Heart right ventricle (tissue), 16 donors: ENCODE data around the gene PLAC1. TPM values are rescaled to one million over a fixed set of nuclear protein-coding genes. Genes with fewer than 3 reads are reported as not detected.

ENCODE experiments used
- ATAC-seq, 8 donors: fragments of 200-7000 bp; cut with Tn5 transposase; one replicate each; pipeline ENCODE4 v1.9.1; 2020; ENCODE audit warnings: mild to moderate bottlenecking in 8 of 8, moderate library complexity in 8 of 8, moderate number of reproducible peaks in 1 of 8
- DNase-seq, 2 donors: peaks; one replicate each; pipeline ENCODE4 v3.0.0-alpha.2; 2020
- H3K27ac ChIP-seq, 10 donors: fragments of 200-600 bp; sonication (generic) in 2 of 10; one replicate each; pipeline versions ENCODE4 v1.5.0 to v1.8.0; 2020 to 2022; ENCODE audit warnings: mild to moderate bottlenecking in 3 of 10
- H3K27me3 ChIP-seq, 7 donors: fragments of 200-600 bp; one replicate each; pipeline ENCODE4 v1.8.0; 2021 to 2022; ENCODE audit warnings: mild to moderate bottlenecking in 2 of 7
- H3K36me3 ChIP-seq, 9 donors: fragments of 200-600 bp; sonication (generic) in 1 of 9; one replicate each; pipeline versions ENCODE4 v1.5.0 to v1.8.0; 2020 to 2022; ENCODE audit warnings: mild to moderate bottlenecking in 2 of 9
- H3K4me1 ChIP-seq, 9 donors: fragments of 200-600 bp; sonication (generic) in 1 of 9; one replicate each; pipeline versions ENCODE4 v1.5.0 to v1.8.0; 2020 to 2022; ENCODE audit warnings: mild to moderate bottlenecking in 4 of 9
- H3K4me3 ChIP-seq, 10 donors: fragments of 200-600 bp; sonication (generic) in 2 of 10; one replicate each; pipeline versions ENCODE4 v1.5.0 to v1.8.0; 2020 to 2022; ENCODE audit warnings: mild to moderate bottlenecking in 7 of 10, moderate library complexity in 2 of 10
- H3K9me3 ChIP-seq, 11 donors: fragments of 200-600 bp in 10 of 11; sonication (generic) in 2 of 11; one replicate each; pipeline versions ENCODE4 v1.5.0 to v1.8.0; 2013 to 2022; ENCODE audit warnings: mild to moderate bottlenecking in 2 of 11, control low read depth in 1 of 11, moderate library complexity in 1 of 11
- WGBS, 2 donors: extraction: QIAGEN DNeasy Blood & Tissue Kit; methylation state at CpG; one replicate each; pipeline ENCODE4 v1.1.7; 2013; ENCODE audit warnings: inconsistent platforms in 1 of 2; 5-methylcytosine and 5-hydroxymethylcytosine counted together
- intact Hi-C, 10 donors: fragments of 100-400 bp; cut with DNase I; formaldehyde crosslinking; loops; one replicate each; pipeline versions ENCODE4 v1.11.1 to v1.14.2; 2022
- polyA plus RNA-seq, 2 donors: library from polyadenylated mRNA; stranded (reverse); fragments of 200-250 nt; gene quantifications; one replicate each; pipeline ENCODE4 v1.2.3, GENCODE V29; 2013
- total RNA-seq, 10 donors: library from RNA; stranded (reverse); fragmentation: NEBNext Ultra II Directional in 3 of 10; extraction: Animal tissue kit (Norgen Biotek cat#: 25700) in 3 of 10; gene quantifications; one replicate each; pipeline versions ENCODE4 v1.2.1 to v1.2.4, GENCODE V29; 2021 to 2023
- TF ChIP-seq, protein P1 (sequence below), 9 donors: fragments of 200-600 bp; sonication (generic) in 2 of 9; IDR thresholded peaks; one replicate each; pipeline versions ENCODE4 v1.5.0 to v1.8.0; 2021 to 2022; ENCODE audit warnings: antibody characterized with exemption in 9 of 9, mild to moderate bottlenecking in 5 of 9, moderate library complexity in 1 of 9
- donor health status: Arrhythmogenic right ventricular cardiomyopathy.
- donor health status: ischemic (EF 13 %, LVEDD 7.1; RV severe dilation, severe dysfunction).
- donor health status: healthy with polysubstance abuse.
- donor health status: DM: no; HTN: yes; CAD: no.
- donor health status: DM: no; HTN: no; CAD: no.
- donor health status: ischemic (EF 25% LVEDD 6.9; RV normal size, moderate dysfunction).
- donor health status: ischemic (EF 25% LVEDD 5.7; RV mildly dilated, moderate dysfunction).
- donor health status: healthy.
- donor health status: DM: yes; HTN: yes; CAD: no.
- donor health status: Ischemic cardiomyopathy.
- donor health status: ischemic (EF 35%, LVEDD 5.7; RV mildly dilated, moderate dysfunction).
- donor health status: nonischemic (EF 11% LVEDD 7.7; RV severe dilation, severe dysfunction).
- donor health status: DM: yes; HTN: yes; CAD: no.
- donor health status: PGD.
- donor health status: ischemic (EF 29% LVEDD 5.4; RV normal size, mild dysfunction).
- donor health status: nonischemic (EF 23%, LVEDD 6.1; RV moderate dilation, normal function).

The PLAC1 gene
- total and polyA plus RNA-seq, 12 donors: not detected

DNA sequence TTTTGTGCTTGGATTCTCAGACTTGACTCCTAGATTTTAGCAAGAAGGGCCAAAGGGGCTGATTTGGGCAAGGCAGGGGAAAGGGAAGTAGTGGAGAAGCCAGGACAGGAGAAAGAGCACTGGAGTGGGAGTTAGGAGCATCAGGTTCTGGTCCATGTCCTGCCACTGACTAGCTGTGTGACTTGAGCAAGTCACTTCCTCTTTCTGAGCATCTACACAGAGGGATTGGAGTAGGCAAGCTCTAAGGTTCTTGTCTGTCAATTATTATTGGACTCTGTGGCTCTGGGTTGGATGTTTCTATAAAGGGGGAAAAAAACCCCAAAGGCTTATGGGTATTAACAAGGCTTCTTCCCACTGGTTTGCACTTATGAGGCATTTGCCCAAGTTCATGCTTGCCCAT, 24.4 kb downstream of the PLAC1 start:
- no peak overlapping the region for H3K27ac ChIP-seq
- ATAC-seq (no peak), DNase-seq (no peak)
- H3K4me3 ChIP-seq: no peak overlapping the region
- H3K9me3 ChIP-seq: no peaks in the 10 kb centered on the region
- H3K36me3 ChIP-seq: no peaks in the 10 kb centered on the region
- TF ChIP-seq, protein P1, sequence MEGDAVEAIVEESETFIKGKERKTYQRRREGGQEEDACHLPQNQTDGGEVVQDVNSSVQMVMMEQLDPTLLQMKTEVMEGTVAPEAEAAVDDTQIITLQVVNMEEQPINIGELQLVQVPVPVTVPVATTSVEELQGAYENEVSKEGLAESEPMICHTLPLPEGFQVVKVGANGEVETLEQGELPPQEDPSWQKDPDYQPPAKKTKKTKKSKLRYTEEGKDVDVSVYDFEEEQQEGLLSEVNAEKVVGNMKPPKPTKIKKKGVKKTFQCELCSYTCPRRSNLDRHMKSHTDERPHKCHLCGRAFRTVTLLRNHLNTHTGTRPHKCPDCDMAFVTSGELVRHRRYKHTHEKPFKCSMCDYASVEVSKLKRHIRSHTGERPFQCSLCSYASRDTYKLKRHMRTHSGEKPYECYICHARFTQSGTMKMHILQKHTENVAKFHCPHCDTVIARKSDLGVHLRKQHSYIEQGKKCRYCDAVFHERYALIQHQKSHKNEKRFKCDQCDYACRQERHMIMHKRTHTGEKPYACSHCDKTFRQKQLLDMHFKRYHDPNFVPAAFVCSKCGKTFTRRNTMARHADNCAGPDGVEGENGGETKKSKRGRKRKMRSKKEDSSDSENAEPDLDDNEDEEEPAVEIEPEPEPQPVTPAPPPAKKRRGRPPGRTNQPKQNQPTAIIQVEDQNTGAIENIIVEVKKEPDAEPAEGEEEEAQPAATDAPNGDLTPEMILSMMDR (IDR thresholded peaks at IDR 0.05): no peak
- peaks cover 0 to 21% (median 0%) of the 10 kb centered on the region in 7 donors for H3K27me3 ChIP-seq
- peaks cover 0 to 10% (median 0%) of the 10 kb centered on the region in 9 donors for H3K4me1 ChIP-seq
- intact Hi-C loops: no loop called here

DNA sequence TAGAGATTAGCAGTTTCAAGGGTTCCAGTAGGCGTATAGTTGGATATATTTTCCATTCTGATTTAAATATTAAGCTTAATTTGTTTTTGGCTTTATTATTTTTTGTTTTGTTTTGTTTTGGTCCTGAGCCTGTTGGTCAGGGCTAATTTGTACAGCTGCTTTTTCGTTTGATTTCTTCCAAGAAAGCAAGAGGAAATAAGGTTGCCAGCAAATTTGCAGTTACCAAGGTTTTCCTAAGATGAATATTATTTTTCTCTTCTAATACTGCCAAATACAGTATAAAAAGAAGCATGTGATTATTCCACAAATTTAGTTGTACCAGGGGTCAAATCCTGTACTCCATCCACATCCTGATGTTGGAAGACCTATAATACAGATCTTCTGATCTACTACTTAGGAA, 24.9 kb downstream of the PLAC1 start:
- H3K27ac ChIP-seq: peak overlapping the region in 1 of 10 donors; percentile 29

DNA sequence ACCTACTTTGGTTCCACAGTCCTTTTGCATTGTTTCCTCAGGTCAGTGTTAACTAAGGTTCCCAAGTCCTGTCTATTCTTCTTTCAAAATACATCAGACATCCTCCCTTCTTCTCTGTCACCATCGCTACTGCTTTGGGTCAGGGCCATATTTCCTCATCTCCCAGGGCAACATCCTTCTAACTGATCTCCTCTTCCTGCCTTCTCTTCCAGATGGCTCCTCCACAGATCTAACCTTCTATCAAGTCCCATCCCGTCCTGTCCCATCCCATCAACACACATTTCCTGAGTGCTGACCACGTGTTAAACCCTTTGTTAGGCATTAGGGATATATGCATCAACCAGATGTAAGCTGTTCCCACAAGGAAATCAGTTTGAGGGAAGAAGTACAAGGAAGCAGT, 25.9 kb downstream of the PLAC1 start:
- ATAC-seq (peak in 2 of 8 donors; percentile 37 to 40), DNase-seq (no peak)
- H3K27me3 ChIP-seq: peaks cover 0 to 21% (median 0%) of the 10 kb centered on the region in 7 donors
- H3K9me3 ChIP-seq: no peaks in the 10 kb centered on the region
- peaks cover 0 to 10% (median 0%) of the 10 kb centered on the region in 9 donors for H3K4me1 ChIP-seq
- intact Hi-C loops: no loop called here
- H3K27ac ChIP-seq: no peak overlapping the region
- H3K36me3 ChIP-seq: no peaks in the 10 kb centered on the region
- WGBS, 2 donors: 46 to 72% methylated on average over 3 of the region's 3 CpGs
- TF ChIP-seq, protein P1 (IDR thresholded peaks at IDR 0.05): no peak
- no peak overlapping the region for H3K4me3 ChIP-seq

More for the DNA sequence above, 24.9 kb downstream of the PLAC1 start:
- intact Hi-C loops: no loop called here
- Histone ChIP-seq H3K36me3 (no peaks in the 10 kb centered on the region), H3K4me1 (peaks cover 0 to 10% (median 0%) of the 10 kb centered on the region in 9 donors), H3K27me3 (peaks cover 0 to 21% (median 0%) of the 10 kb centered on the region in 7 donors), H3K9me3 (no peaks in the 10 kb centered on the region), H3K4me3 (no peak overlapping the region)
- ATAC-seq (no peak), DNase-seq (no peak)
- 45 to 49% methylated on average over 2 of the region's 2 CpGs for WGBS, 2 donors
- TF ChIP-seq, protein P1 (IDR thresholded peaks at IDR 0.05): no peak

DNA sequence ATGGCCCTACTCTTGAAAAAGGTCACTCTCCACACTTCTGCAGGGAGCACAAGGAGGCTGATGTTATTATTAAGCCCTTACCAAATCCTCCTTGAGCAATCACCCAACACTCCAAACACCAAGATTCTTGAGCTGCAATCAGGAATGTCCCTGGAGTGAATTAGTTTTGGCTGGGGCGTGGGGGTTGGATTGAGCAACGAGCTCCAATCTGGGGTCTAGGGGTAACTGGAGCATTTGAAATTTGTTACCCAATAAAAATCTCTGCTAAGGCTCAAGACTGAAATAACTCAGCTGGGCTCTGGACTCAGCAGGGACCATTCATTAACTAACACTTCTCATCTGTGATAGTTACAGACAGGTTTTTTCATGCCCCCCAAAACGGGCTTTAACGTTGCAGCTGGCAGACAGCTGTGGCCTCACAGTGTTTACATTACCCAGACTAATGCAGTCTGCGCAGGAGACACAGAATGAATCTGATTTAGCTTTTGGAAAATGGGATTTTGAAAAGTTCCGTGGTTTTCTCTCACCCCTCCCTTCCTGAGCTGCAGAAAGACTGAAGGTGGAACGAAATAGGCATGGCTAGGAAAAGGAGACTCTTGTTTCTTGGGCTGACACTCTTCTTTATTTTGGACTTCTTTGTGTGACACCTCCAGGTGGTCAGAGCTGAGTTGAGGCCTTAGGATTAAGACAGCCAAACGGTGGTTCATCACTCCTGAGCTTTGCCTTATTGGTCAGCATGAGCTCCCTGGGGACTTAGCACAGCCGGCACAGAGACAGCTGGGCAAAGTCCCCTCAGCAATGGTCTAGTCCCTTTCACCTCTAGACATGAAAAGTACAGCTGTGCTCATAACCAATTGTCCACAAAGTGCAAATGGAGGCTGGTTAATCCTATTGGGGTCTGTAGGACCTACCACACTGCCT, 26.6 kb downstream of the PLAC1 start:
- Histone ChIP-seq H3K36me3 (no peaks in the 10 kb centered on the region), H3K27ac (no peak overlapping the region), H3K9me3 (no peaks in the 10 kb centered on the region), H3K4me1 (peaks cover 0 to 10% (median 0%) of the 10 kb centered on the region in 9 donors), H3K27me3 (peaks cover 0 to 21% (median 0%) of the 10 kb centered on the region in 7 donors), H3K4me3 (no peak overlapping the region)
- intact Hi-C loops: no loop called here
- DNase-seq (no peak), ATAC-seq (peak in 2 of 8 donors; percentile 38 to 55)
- TF ChIP-seq, protein P1 (IDR thresholded peaks at IDR 0.05): no peak
- 70 to 74% methylated on average over 9 of the region's 9 CpGs for WGBS, 2 donors
